Psoas muscle (tissue), 8 donors: Measurements from ENCODE around the gene KRTAP5-5. TPM values are rescaled to one million over a fixed set of nuclear protein-coding genes. Genes with fewer than 3 reads are reported as not detected.
"Not testable (repeated sequence)": the region's sequence is repeated elsewhere in the genome, so short reads cannot be mapped to it uniquely, and the experiment has no call there.

Experiments used
- ATAC-seq, 4 donors: fragments of 200-7000 bp; cut with Tn5 transposase; one replicate each; pipeline ENCODE4 v1.9.1; 2020; ENCODE audit warnings: moderate library complexity in 3 of 4, mild to moderate bottlenecking in 2 of 4
- DNase-seq, 2 donors: peaks; one replicate each; pipeline ENCODE4 v3.0.0-alpha.2; 2020
- H3K27ac ChIP-seq: fragments of 200-600 bp; one replicate; pipeline ENCODE4 v1.8.0; 2022
- H3K27me3 ChIP-seq, 3 donors: fragments of 200-600 bp in 1 of 3; one replicate each; pipeline versions ENCODE4 v1.6.1 to v1.8.0; 2013 to 2022; ENCODE audit warnings: low read length in 2 of 3, mild to moderate bottlenecking in 2 of 3, moderate library complexity in 1 of 3; ENCODE audit not compliant: insufficient read depth in 3 of 3
- H3K36me3 ChIP-seq, 2 donors: fragments of 200-600 bp in 1 of 2; one replicate each; pipeline versions ENCODE4 v1.6.1 to v1.8.0; 2013 to 2022; ENCODE audit warnings: low read depth in 1 of 2, mild to moderate bottlenecking in 1 of 2, moderate library complexity in 1 of 2; ENCODE audit not compliant: insufficient read depth in 1 of 2
- H3K4me1 ChIP-seq: fragments of 200-600 bp; one replicate; pipeline ENCODE4 v1.8.0; 2022
- H3K4me3 ChIP-seq: fragments of 200-600 bp; one replicate; pipeline ENCODE4 v1.8.0; 2022; ENCODE audit warnings: mild to moderate bottlenecking
- H3K9me3 ChIP-seq: fragments of 200-600 bp; one replicate; pipeline ENCODE4 v1.8.0; 2022
- WGBS, 3 donors: extraction: QIAGEN DNeasy Blood & Tissue Kit; methylation state at CpG; one replicate each; pipeline versions ENCODE4 v1.1.6 to v1.1.7; 2013; 5-methylcytosine and 5-hydroxymethylcytosine counted together
- intact Hi-C, 2 donors: fragments of 100-400 bp; cut with DNase I; formaldehyde crosslinking; loops; one replicate each; pipeline versions ENCODE4 v1.11.0 to v1.14.2; 2022
- polyA plus RNA-seq, 3 donors: library from polyadenylated mRNA; stranded (reverse); fragments of 200-250 nt; gene quantifications; one replicate each; pipeline ENCODE4 v1.2.3, GENCODE V29; 2013
- total RNA-seq, 4 donors: library from RNA; stranded (reverse); fragmentation: NEBNext Ultra II Directional in 2 of 4; extraction: Animal tissue kit (Norgen Biotek cat#: 25700) in 2 of 4; gene quantifications; one replicate each; pipeline versions ENCODE4 v1.2.1 to v1.2.4, GENCODE V29; 2021 to 2023
- TF ChIP-seq, protein P1 (sequence below): fragments of 200-600 bp; IDR thresholded peaks from one replicate; pipeline ENCODE4 v1.8.0; 2022; ENCODE audit warnings: antibody characterized with exemption
- donor health status: healthy with polysubstance abuse.
- donor health status: DM: no; HTN: no; CAD: no; lungs with moderate emphysema.
- donor health status: Bipolar disorder and iron deficiency.
- donor health status: healthy.
- donor health status: DM: yes; HTN: yes; CAD: no.
- donor health status: DM: no; HTN: no; CAD: no.
- donor health status: DM: no; HTN: no; CAD: no.
- donor health status: DM: yes; HTN: yes; CAD: no.

KRTAP5-5 gene
- total and polyA plus RNA-seq, 7 donors = not detected

DNA sequence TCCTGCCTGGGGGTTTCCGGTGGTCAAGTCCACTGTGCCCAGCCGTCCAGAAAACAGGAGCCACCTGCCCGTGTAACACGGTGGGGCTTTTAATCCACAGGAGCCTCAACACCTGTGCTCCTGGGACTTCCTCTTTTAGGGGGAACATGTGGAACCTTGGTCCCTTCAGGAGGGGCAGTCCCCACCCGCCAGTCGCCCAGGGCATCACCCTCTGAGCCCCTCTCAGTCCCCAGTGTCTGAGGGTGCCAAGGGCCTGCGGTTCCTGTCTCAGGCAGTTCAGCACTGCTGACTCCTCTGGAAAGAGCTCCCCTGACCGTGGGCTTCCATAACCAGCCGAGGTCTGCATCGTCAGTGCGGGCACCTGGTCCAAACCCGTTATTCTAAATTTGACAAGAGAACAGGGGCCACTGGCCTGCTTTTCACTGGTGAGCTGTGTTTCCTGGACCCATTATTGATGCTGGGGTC is 15.8 kb downstream of the KRTAP5-5 start:
- Histone ChIP-seq H3K9me3 (no peaks in the 10 kb centered on the region), H3K27me3 (peaks cover 0 to 17% (median 0%) of the 10 kb centered on the region in 3 donors), H3K27ac (no peak overlapping the region), H3K4me1 (no peaks in the 10 kb centered on the region), H3K36me3 (no peaks in the 10 kb centered on the region), H3K4me3 (no peak overlapping the region)
- no peak for DNase-seq
- WGBS, 3 donors = 67 to 77% (median 72%) methylated on average over 12 of the region's 12 CpGs
- intact Hi-C loops = no loop called here
- ATAC-seq = no peak
- TF ChIP-seq, protein P1, sequence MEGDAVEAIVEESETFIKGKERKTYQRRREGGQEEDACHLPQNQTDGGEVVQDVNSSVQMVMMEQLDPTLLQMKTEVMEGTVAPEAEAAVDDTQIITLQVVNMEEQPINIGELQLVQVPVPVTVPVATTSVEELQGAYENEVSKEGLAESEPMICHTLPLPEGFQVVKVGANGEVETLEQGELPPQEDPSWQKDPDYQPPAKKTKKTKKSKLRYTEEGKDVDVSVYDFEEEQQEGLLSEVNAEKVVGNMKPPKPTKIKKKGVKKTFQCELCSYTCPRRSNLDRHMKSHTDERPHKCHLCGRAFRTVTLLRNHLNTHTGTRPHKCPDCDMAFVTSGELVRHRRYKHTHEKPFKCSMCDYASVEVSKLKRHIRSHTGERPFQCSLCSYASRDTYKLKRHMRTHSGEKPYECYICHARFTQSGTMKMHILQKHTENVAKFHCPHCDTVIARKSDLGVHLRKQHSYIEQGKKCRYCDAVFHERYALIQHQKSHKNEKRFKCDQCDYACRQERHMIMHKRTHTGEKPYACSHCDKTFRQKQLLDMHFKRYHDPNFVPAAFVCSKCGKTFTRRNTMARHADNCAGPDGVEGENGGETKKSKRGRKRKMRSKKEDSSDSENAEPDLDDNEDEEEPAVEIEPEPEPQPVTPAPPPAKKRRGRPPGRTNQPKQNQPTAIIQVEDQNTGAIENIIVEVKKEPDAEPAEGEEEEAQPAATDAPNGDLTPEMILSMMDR = no peak

DNA sequence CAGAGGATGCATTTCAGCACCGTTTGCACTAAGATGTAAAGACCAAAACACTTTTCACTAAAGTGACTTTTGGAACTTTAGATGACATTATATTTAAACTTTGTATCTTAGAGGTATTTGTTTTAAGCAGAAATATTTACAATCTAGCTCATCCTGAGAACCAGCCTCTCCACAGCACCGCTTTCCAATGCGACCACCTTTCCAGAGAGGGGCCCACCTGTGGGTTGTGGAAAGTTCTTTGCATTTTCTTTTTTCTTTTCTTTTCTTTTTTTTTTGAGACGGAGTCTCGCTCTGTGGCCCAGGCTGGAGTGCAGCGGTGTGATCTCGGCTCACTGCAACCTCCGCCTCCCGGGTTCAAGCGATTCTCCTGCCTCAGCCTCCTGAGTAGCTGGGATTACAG is 17.0 kb downstream of the KRTAP5-5 start:
- H3K4me3 ChIP-seq, intact Hi-C loops, H3K27me3 ChIP-seq, H3K4me1 ChIP-seq, H3K36me3 ChIP-seq, H3K27ac ChIP-seq, H3K9me3 ChIP-seq, ATAC-seq: not testable (repeated sequence)
- peak in 1 of 2 donors; percentile 3 for DNase-seq
- 87 to 91% (median 87%) methylated on average over 10 of the region's 10 CpGs for WGBS, 3 donors

DNA sequence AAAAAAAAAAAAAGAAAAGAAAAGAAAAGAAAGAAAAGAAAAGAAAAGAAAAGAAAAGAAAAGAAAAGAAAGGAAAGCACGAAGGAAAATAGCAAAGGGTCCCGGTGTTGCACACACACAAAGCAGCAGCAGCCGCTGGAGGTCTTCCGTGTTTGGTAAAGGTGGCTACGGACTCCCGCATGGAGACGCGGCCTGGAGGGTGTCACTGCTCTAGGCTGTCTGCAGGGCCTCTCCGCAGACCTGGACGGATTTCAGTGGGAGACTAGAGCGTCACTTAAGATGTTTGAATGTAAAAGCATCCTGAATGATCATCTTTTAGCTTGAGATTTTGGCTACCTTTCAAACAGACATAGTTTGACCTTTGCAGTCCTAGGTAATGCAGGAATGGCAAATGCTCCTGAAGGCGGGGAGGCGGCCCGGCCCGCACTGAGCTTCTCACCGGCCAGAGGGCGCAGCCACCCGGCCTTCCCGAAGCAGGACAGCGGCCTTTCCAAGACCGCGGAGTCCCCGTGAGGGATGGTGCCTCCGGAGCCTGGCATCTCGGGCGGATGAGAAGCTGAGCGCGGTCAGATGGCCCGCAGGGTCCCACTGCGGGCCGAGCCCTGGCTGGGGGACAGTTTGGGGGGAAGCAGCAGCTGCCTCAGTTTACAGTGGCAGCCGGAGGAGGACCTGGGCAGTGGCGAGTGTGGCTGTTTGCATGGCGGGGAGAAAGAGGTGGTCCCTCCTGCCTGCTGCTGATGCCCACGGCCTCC is 18.5 kb downstream of the KRTAP5-5 start:
- 88 to 90% (median 90%) methylated on average over 35 of the region's 35 CpGs for WGBS, 3 donors
- intact Hi-C loops = no loop called here
- Histone ChIP-seq H3K9me3 (no peaks in the 10 kb centered on the region), H3K4me3 (no peak overlapping the region), H3K27me3 (peaks cover 0 to 3% (median 0%) of the 10 kb centered on the region in 3 donors), H3K36me3 (no peaks in the 10 kb centered on the region), H3K4me1 (no peaks in the 10 kb centered on the region), H3K27ac (no peak overlapping the region)
- TF ChIP-seq, protein P1 = no peak
- no peak for ATAC-seq
- peak in 1 of 2 donors; percentile 42 for DNase-seq

DNA sequence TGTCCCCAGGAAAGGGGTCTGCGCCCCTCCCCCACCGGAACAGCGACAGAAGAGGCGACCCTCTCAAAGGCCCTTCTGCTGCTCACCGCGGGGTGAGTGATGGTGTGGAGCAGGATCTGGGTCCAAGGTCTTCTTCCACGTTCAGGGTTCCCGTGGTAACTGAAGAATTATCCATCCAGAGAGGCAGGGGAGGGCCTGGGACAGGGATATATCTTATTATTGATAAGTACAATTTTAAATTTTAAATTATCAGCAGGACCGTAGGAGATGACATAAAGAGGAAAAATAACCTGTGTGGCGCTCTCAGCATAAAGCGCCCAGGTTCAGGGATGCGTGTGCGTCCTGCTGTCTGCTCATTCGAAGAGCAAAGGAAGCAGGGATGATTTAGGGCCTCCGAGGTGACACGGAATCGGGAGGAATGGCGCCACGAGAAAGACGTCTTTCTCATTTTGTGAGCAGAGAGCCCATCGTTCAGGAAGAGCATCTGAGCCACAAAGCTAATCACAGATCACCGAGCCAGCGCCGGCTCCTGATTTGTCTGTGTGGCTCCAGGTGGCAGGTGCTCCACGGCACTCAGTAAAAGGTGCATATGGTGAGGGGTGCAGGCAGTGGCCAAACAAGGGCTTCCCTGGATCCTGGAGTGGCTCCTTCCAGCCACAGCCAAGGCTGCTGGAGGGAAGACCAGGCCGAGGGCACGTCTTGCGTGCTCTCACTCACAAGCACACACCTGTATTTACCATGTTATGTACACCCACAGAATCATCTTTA is 19.3 kb downstream of the KRTAP5-5 start:
- 90 to 91% (median 90%) methylated on average over 28 of the region's 28 CpGs for WGBS, 3 donors
- DNase-seq (peak in 1 of 2 donors; percentile 19), ATAC-seq (no peak)
- H3K27me3 ChIP-seq = no peaks in the 10 kb centered on the region
- no peaks in the 10 kb centered on the region for H3K36me3 ChIP-seq
- TF ChIP-seq, protein P1 = no peak
- no peak overlapping the region for H3K4me3 ChIP-seq
- no peaks in the 10 kb centered on the region for H3K9me3 ChIP-seq
- H3K27ac ChIP-seq = no peak overlapping the region
- no peaks in the 10 kb centered on the region for H3K4me1 ChIP-seq
- intact Hi-C loops = no loop called here
